ENCODE measurements around the gene PRPF31. TPM values are rescaled to one million over a fixed set of nuclear protein-coding genes. Genes with fewer than 3 reads are reported as not detected.

The PRPF31 gene
- total and polyA plus RNA-seq, 9 of the 15 experiments (the other 6 are each of a cell fraction or from before 2014, with no cell fraction given): 5.8 to 92.2 (median 69.2) TPM

GRCh38 chr19:54102421-54103169 lies 13.0 kb upstream of the PRPF31 start, which contains the start of gene NDUFA3 (continued):
- TF ChIP-seq ATF4 (CRISPR knock-in tag; IDR thresholded peaks at IDR 0.05) (no peak), ZNF589 (CRISPR knock-in tag; IDR thresholded peaks at IDR 0.05; ENCODE audit: low read depth) (0 out of 2 replicates have a peak, but pooled peaks have one; percentile 45), RFX7 (CRISPR knock-in tag; IDR thresholded peaks at IDR 0.05) (no peak), COPS2 (conservative IDR thresholded peaks at IDR 0.05) (no peak), ZC3H11A (IDR thresholded peaks at IDR 0.05; ENCODE audit: low read depth, low read length) (no peak), ZNF263 (CRISPR knock-in tag; IDR thresholded peaks at IDR 0.05; ENCODE audit: borderline replicate concordance) (peak; percentile 60; the same call in 1 of the 2 replicates), SMARCA5 (IDR thresholded peaks at IDR 0.05) (no peak; the same call in 1 of the 2 replicates), ATF7 (IDR thresholded peaks at IDR 0.05) (peak; percentile 72; the same call in 1 of the 2 replicates), CBX1 (IDR thresholded peaks at IDR 0.05; ENCODE audit: low read depth) (peak; percentile 99), MAX (CRISPR knock-in tag; IDR thresholded peaks at IDR 0.05) (peak; percentile 50), MBD2 (IDR thresholded peaks at IDR 0.05; ENCODE audit: borderline replicate concordance, low read depth) (peak; percentile 86), ELK3 (CRISPR knock-in tag; IDR thresholded peaks at IDR 0.05) (no peak), FOXM1 (IDR thresholded peaks at IDR 0.05; ENCODE audit: low read depth) (no peak), FOXM1 (CRISPR knock-in tag; IDR thresholded peaks at IDR 0.05; ENCODE audit: low read depth) (no peak), ZNF408 (CRISPR knock-in tag; IDR thresholded peaks at IDR 0.05; ENCODE audit: low read depth) (no peak), ZKSCAN3 (CRISPR knock-in tag; IDR thresholded peaks at IDR 0.05) (no peak), TAF1 (IDR thresholded peaks at IDR 0.05; ENCODE audit: control insufficient read depth, extremely low read depth, insufficient read depth, low read length, severe bottlenecking) (peak; percentile 87), EP400 (IDR thresholded peaks at IDR 0.05) (peak; percentile 70; the same call in 1 of the 2 replicates), YBX1 (IDR thresholded peaks at IDR 0.05) (no peak), RREB1 (CRISPR knock-in tag; IDR thresholded peaks at IDR 0.05) (no peak), KLF1 (tag; IDR thresholded peaks at IDR 0.05) (no peak)
